Heart left ventricle (tissue), 16 donors: ENCODE measurements around the gene DEAF1. TPM values are rescaled to one million over a fixed set of nuclear protein-coding genes. Genes with fewer than 3 reads are reported as not detected.

ENCODE experiments used
- ATAC-seq, 4 donors: fragments of 200-7000 bp; cut with Tn5 transposase; one replicate each; pipeline ENCODE4 v1.9.1; 2020 to 2022; ENCODE audit warnings: moderate library complexity in 4 of 4, mild to moderate bottlenecking in 3 of 4, moderate number of reproducible peaks in 1 of 4
- DNase-seq, 5 donors: peaks; one replicate each; pipeline ENCODE4 v3.0.0-alpha.2; 2020
- H3K27ac ChIP-seq, 12 donors: fragments of 200-600 bp; sonication (generic) in 4 of 12; one replicate each; pipeline versions ENCODE4 v1.5.0 to v1.8.0; 2016 to 2022; ENCODE audit warnings: mild to moderate bottlenecking in 2 of 12
- H3K27me3 ChIP-seq, 9 donors: fragments of 200-600 bp; sonication (generic) in 2 of 9; one replicate each; pipeline versions ENCODE4 v1.5.1 to v1.8.0; 2016 to 2022; ENCODE audit warnings: mild to moderate bottlenecking in 3 of 9
- H3K36me3 ChIP-seq, 9 donors: fragments of 200-600 bp; sonication (generic) in 2 of 9; one replicate each; pipeline versions ENCODE4 v1.5.0 to v1.8.0; 2018 to 2022; ENCODE audit warnings: mild to moderate bottlenecking in 2 of 9
- H3K4me1 ChIP-seq, 12 donors: fragments of 200-600 bp; sonication (generic) in 4 of 12; one replicate each; pipeline versions ENCODE4 v1.5.0 to v1.8.0; 2016 to 2022; ENCODE audit warnings: mild to moderate bottlenecking in 3 of 12
- H3K4me3 ChIP-seq, 12 donors: fragments of 200-600 bp; sonication (generic) in 4 of 12; one replicate each; pipeline versions ENCODE4 v1.5.0 to v1.8.0; 2017 to 2022; ENCODE audit warnings: mild to moderate bottlenecking in 9 of 12, moderate library complexity in 4 of 12
- H3K9me3 ChIP-seq, 12 donors: fragments of 200-600 bp; sonication (generic) in 4 of 12; one replicate each; pipeline versions ENCODE4 v1.5.0 to v1.8.0; 2016 to 2022; ENCODE audit warnings: mild to moderate bottlenecking in 1 of 12
- POLR2A ChIP-seq, 2 donors: fragments of 450-650 bp; IDR thresholded peaks; one replicate each; pipeline ENCODE4 v1.6.1; 2017; ENCODE audit warnings: antibody characterized with exemption in 2 of 2, mild to moderate bottlenecking in 2 of 2, moderate library complexity in 2 of 2
- WGBS, 4 donors: extraction: QIAGEN DNeasy Blood & Tissue Kit in 2 of 4; methylation state at CpG; one replicate each; pipeline versions ENCODE4 v1.1.5 to v1.1.7; 2013 to 2018; 5-methylcytosine and 5-hydroxymethylcytosine counted together
- intact Hi-C, 10 donors: fragments of 100-400 bp; cut with DNase I; formaldehyde crosslinking; loops; one replicate each; pipeline versions ENCODE4 v1.11.1 to v1.14.2; 2022
- polyA plus RNA-seq, 2 donors: library from polyadenylated mRNA; stranded (reverse); fragments of 200-250 nt; gene quantifications; one replicate each; pipeline ENCODE4 v1.2.3, GENCODE V29; 2013
- total RNA-seq, 9 donors: library from RNA; depleted of rRNA in 2 of 9; stranded (reverse); fragments of >200 nt in 2 of 9; fragmentation: NEBNext Ultra II Directional in 3 of 9; extraction: Animal tissue kit (Norgen Biotek cat#: 25700) in 3 of 9; gene quantifications; one replicate each; pipeline versions ENCODE4 v1.1.0 to v1.2.4, GENCODE V29; 2016 to 2023
- TF ChIP-seq, protein P1 (sequence below), 12 donors: fragments of 200-600 bp; sonication (generic) in 4 of 12; IDR thresholded peaks; one replicate each; pipeline versions ENCODE4 v1.5.0 to v1.8.0; 2018 to 2022; ENCODE audit warnings: antibody characterized with exemption in 12 of 12, mild to moderate bottlenecking in 5 of 12
- donor health status: ischemic (EF 13 %, LVEDD 7.1; RV severe dilation, severe dysfunction).
- donor health status: healthy with polysubstance abuse.
- donor health status: DM: no; HTN: yes; CAD: no.
- donor health status: DM: no; HTN: no; CAD: no.
- donor health status: ischemic (EF 25% LVEDD 6.9; RV normal size, moderate dysfunction).
- donor health status: ischemic (EF 25% LVEDD 5.7; RV mildly dilated, moderate dysfunction).
- donor health status: healthy.
- donor health status: DM: yes; HTN: yes; CAD: no.
- donor health status: ischemic (EF 35%, LVEDD 5.7; RV mildly dilated, moderate dysfunction).
- donor health status: nonischemic (EF 11% LVEDD 7.7; RV severe dilation, severe dysfunction).
- donor health status: DM: yes; HTN: yes; CAD: no.
- donor health status: PGD.
- donor health status: ischemic (EF 29% LVEDD 5.4; RV normal size, mild dysfunction).
- donor health status: nonischemic (EF 23%, LVEDD 6.1; RV moderate dilation, normal function).

Gene DEAF1
- total and polyA plus RNA-seq, 11 donors, result 11.8 to 25.6 (median 15.1) TPM

DNA sequence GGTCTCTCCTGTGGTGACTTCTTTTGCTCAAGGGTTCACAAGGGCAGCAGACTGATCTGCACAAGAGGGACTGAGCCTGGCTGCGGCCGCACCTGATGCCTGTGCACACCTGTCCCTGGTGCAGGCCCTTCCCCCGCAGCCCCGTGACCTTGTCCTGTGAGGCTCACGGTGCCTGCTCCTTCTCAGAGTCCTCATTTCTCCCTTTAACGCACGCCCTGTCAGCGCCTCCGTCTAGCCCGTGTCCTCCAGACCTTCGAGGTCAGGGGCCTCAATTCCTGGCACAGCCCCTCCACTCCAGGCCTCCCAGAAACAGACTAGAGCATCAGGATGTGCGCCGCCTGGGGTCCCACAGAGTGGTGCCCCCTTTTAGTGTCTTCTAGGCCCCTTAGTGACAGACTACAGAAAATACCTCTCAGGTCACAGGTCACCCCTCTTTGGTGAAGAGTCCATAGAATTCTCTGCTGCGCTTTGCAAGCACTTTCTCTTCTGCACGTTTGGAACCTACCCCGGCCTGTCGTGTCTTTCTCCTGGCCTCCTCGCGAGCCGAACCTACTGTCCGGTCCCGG lies 59.0 kb downstream of the DEAF1 start:
- Histone ChIP-seq H3K27ac (no peak overlapping the region), H3K36me3 (peaks cover 0 to under 1% (median 0%) of the 10 kb centered on the region in 9 donors), H3K4me1 (peaks cover 0 to 39% (median 11%) of the 10 kb centered on the region in 12 donors), H3K4me3 (no peak overlapping the region), H3K9me3 (no peaks in the 10 kb centered on the region), H3K27me3 (peaks cover 19 to 50% (median 33%) of the 10 kb centered on the region in 9 donors)
- TF ChIP-seq, protein P1, sequence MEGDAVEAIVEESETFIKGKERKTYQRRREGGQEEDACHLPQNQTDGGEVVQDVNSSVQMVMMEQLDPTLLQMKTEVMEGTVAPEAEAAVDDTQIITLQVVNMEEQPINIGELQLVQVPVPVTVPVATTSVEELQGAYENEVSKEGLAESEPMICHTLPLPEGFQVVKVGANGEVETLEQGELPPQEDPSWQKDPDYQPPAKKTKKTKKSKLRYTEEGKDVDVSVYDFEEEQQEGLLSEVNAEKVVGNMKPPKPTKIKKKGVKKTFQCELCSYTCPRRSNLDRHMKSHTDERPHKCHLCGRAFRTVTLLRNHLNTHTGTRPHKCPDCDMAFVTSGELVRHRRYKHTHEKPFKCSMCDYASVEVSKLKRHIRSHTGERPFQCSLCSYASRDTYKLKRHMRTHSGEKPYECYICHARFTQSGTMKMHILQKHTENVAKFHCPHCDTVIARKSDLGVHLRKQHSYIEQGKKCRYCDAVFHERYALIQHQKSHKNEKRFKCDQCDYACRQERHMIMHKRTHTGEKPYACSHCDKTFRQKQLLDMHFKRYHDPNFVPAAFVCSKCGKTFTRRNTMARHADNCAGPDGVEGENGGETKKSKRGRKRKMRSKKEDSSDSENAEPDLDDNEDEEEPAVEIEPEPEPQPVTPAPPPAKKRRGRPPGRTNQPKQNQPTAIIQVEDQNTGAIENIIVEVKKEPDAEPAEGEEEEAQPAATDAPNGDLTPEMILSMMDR (IDR thresholded peaks at IDR 0.05), result no peak
- no peak for TF ChIP-seq POLR2A (IDR thresholded peaks at IDR 0.05)
- intact Hi-C loops, result no loop called here
- ATAC-seq (no peak), DNase-seq (no peak)
- 67 to 77% (median 70%) methylated on average over 20 to 22 of the region's 22 CpGs for WGBS, 4 donors

DNA sequence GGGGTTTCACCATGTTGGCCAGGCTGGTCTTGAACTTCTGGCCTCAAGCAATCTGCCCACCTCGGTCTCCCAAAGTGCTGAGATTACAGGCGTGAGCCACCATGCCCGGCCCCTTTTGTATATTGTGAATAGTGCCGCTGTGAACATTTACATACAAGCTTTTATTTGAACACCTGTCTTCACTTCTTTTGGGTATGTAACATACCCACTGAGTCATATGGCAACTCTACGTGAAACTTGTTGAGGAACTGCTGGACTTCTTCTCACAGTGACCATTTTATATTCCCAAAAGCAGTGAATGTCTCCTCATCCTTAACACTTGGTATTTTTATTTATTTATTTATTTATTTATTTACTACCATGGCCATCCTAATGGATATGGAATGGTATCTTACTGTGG lies 64.2 kb downstream of the DEAF1 start:
- peaks cover 0 to 16% (median 0%) of the 10 kb centered on the region in 12 donors for H3K4me1 ChIP-seq
- TF ChIP-seq POLR2A (IDR thresholded peaks at IDR 0.05), result no peak
- TF ChIP-seq, protein P1 (IDR thresholded peaks at IDR 0.05), result no peak
- DNase-seq (no peak), ATAC-seq (no peak)
- H3K9me3 ChIP-seq, result no peaks in the 10 kb centered on the region
- WGBS, 4 donors, result 95% methylated on average over 5 of the region's 5 CpGs
- H3K27ac ChIP-seq, result no peak overlapping the region
- peaks cover 0 to 9% (median 8%) of the 10 kb centered on the region in 9 donors for H3K27me3 ChIP-seq
- intact Hi-C loops, result no loop called here
- no peak overlapping the region for H3K4me3 ChIP-seq
- H3K36me3 ChIP-seq, result no peaks in the 10 kb centered on the region

DNA sequence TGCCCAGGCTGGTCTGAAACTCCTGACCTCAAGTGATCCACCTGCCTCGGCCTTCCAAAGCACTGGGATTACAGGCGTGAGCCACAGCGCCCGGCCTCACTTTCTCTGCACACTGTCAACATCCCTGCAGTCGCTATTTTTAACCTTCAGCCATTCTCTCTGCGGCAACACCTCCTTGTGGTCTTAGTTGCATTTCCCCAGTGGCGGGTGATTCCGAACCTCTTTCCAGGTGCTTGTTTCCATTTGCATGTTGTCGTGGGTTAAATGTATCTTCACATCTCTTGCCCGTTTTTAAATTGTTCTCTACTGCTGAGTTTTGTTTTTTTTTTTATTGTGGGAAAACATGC lies 65.8 kb downstream of the DEAF1 start:
- 16 to 41% (median 38%) methylated on average over 10 of the region's 10 CpGs for WGBS, 4 donors
- intact Hi-C loops, result loop anchor here in 2 of 10 donors (2.0 to 5.0 kb wide), 2 partner anchors 72 to 74 kb away; no protein-coding TSS in a partner anchor
- no peak for TF ChIP-seq POLR2A (IDR thresholded peaks at IDR 0.05)
- TF ChIP-seq, protein P1 (IDR thresholded peaks at IDR 0.05), result peak in 6 of 12 donors; percentile 18 to 47 (median 28)
- Histone ChIP-seq H3K9me3 (no peaks in the 10 kb centered on the region), H3K27ac (peak overlapping the region in 3 of 12 donors; percentile 44 to 57 (median 56)), H3K4me3 (no peak overlapping the region), H3K27me3 (peaks cover 6 to 24% (median 13%) of the 10 kb centered on the region in 9 donors), H3K4me1 (peaks cover 0 to 16% (median 0%) of the 10 kb centered on the region in 12 donors), H3K36me3 (no peaks in the 10 kb centered on the region)
- DNase-seq (peak in 2 of 5 donors; percentile 19 to 27), ATAC-seq (peak; percentile 67 to 77 (median 71))

DNA sequence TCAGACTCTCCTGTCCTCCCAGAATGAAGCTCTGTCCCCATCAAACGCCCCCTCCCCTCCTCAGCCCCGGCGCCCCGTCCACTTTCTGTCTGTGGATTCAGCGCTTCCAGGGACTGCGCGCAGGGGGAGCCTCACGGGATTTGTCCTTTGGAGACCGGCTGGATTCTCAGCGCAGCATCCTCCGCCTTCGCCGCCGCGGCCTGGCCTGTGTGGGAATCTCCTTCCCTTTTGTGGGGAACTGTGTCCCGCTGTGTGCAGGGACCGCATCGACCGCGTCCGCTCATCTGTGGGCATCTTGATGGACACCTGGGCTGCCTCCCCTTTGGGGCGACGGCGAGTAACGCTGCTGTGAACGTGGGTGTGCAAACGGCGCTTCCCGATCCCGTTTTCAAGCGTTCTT lies 67.0 kb downstream of the DEAF1 start:
- intact Hi-C loops, result loop anchor here in 2 of 10 donors (2.0 to 5.0 kb wide), 2 partner anchors 71 to 73 kb away; no protein-coding TSS in a partner anchor
- Histone ChIP-seq H3K4me1 (peaks cover 0 to 16% (median 0%) of the 10 kb centered on the region in 12 donors), H3K27ac (no peak overlapping the region), H3K9me3 (no peaks in the 10 kb centered on the region), H3K27me3 (peaks cover 6 to 28% (median 15%) of the 10 kb centered on the region in 9 donors), H3K4me3 (no peak overlapping the region), H3K36me3 (no peaks in the 10 kb centered on the region)
- no peak for ATAC-seq
- TF ChIP-seq POLR2A (IDR thresholded peaks at IDR 0.05), result no peak
- TF ChIP-seq, protein P1 (IDR thresholded peaks at IDR 0.05), result no peak
- DNase-seq, result peak in 2 of 5 donors; percentile 6 to 18
- WGBS, 4 donors, result 92 to 96% (median 94%) methylated on average over 31 of the region's 31 CpGs
